AG10803 (cell line): ENCODE data around the gene RHPN2.

ENCODE experiments used
- DNase-seq: peaks from one replicate; pipeline ENCODE4 v3.0.0; 2010; ENCODE audit warnings: low read depth
- H3K4me3 ChIP-seq: 2 replicates; pipeline ENCODE4 v1.5.1; 2011; ENCODE audit warnings: mild to moderate bottlenecking, low read length, control low read depth
- TF ChIP-seq, protein P1 (sequence below): conservative IDR thresholded peaks from 2 replicates; pipeline ENCODE4 v1.5.1; 2011; ENCODE audit warnings: mild to moderate bottlenecking, low read length, control low read depth, inconsistent platforms

The RHPN2 gene

DNA sequence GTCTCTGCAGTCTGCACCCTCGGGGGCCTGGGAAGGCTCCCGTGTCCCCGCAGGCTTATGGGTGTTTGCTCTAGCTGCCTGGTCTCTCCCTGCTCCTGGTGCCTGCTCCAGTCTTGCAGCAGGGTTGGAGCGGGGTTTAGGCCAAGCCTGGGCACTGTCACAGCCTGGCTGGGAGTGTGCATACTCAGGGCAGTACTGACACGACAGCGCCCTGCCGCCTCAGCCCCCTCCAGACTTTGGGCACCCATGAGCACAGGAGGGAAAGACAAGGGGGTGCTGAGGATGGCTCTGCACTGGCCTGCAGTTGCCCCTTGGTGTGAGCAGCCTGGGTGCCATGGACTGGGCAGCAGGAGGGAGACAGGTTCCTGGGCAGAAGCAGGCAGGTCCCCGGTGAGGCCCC is 128.6 kb downstream of the RHPN2 start:
- DNase-seq = no peak
- TF ChIP-seq, protein P1, sequence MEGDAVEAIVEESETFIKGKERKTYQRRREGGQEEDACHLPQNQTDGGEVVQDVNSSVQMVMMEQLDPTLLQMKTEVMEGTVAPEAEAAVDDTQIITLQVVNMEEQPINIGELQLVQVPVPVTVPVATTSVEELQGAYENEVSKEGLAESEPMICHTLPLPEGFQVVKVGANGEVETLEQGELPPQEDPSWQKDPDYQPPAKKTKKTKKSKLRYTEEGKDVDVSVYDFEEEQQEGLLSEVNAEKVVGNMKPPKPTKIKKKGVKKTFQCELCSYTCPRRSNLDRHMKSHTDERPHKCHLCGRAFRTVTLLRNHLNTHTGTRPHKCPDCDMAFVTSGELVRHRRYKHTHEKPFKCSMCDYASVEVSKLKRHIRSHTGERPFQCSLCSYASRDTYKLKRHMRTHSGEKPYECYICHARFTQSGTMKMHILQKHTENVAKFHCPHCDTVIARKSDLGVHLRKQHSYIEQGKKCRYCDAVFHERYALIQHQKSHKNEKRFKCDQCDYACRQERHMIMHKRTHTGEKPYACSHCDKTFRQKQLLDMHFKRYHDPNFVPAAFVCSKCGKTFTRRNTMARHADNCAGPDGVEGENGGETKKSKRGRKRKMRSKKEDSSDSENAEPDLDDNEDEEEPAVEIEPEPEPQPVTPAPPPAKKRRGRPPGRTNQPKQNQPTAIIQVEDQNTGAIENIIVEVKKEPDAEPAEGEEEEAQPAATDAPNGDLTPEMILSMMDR = no peak
- H3K4me3 ChIP-seq = no peak overlapping the region

DNA sequence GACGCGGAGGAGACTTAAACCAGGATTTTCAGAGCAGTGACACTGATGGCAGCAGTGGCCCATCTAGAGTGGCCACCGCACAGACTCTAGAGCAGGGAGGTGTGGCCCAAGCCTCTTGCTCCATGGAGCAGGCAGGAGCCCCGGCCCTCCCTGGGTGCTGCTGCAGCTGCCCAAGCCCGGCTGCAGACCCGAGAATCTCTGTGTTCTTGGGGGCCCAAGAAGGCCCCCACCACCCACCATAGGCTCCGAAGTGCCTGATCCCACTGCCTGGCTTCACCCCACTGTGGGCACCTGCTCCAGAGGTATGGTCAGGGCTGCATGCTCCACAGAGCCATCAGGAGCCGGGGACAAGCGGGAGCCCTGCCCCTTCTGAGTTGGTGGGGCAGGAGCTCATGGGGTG is 129.1 kb downstream of the RHPN2 start:
- no peak overlapping the region for H3K4me3 ChIP-seq
- no peak for DNase-seq
- TF ChIP-seq, protein P1 = no peak

DNA sequence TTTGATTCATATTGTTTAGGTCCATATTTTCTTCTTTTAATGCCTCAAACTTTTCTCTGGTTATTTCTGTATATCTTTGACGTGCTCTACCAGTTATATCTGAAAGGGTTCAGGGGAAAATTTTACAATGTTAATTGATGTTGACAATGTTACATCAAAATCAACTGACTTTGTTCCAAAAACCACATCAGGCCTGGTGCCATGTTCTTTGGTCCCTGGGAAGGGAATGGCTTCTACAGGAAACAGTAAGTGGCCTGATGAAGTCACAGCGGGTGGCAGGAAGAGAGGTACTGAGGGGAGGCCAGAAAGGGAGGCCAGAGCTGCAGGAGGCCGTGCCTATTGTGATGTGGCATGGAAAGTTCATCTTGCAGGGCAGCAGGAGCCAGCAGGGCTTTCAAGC is 131.1 kb downstream of the RHPN2 start:
- DNase-seq = no peak
- TF ChIP-seq, protein P1 = no peak
- no peak overlapping the region for H3K4me3 ChIP-seq

DNA sequence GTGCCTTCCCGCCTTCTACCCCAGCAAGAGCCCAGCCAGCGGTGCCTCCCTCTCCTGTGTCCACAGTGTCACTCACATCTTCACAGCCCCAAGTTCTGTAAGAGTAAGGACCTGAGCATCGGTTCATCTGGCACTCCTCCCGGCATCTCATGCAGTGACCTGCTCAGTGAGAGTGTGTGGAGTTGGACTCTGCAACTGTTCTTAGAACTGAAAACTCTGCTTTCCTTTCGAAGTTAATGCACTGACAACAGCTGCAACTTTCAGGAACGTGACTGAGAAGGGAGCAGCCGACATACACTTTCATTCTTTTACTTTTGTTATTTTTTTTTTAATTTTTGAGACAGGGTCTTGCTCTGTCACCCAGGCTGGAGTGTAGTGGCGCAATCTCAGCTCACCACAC is 134.1 kb downstream of the RHPN2 start:
- TF ChIP-seq, protein P1 = no peak
- no peak for DNase-seq
- H3K4me3 ChIP-seq = no peak overlapping the region

DNA sequence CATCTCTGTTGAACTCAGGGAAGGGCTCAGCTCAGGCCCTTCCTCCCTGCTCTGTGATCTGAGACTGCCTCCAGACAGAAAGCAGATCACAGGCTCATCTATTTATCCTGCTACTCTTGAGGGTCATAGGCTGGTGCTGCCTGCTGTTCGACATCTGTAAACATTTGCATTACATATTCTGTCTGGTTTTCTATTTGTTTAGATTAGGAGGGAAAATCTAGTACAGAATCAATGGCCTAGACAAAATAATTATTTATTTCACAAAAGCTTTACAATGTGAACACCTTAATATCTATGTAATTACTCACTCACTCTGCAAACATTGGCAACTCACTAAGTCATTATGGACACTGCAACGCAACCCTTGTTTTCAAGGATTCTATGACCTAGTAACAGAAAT is 135.9 kb downstream of the RHPN2 start:
- no peak overlapping the region for H3K4me3 ChIP-seq
- TF ChIP-seq, protein P1 = no peak
- DNase-seq = no peak
